ENCODE results near the gene TYK2.
A peak's percentile ranks its signal among the peaks of the same experiment; 100 is the strongest.

The TYK2 gene

DNA sequence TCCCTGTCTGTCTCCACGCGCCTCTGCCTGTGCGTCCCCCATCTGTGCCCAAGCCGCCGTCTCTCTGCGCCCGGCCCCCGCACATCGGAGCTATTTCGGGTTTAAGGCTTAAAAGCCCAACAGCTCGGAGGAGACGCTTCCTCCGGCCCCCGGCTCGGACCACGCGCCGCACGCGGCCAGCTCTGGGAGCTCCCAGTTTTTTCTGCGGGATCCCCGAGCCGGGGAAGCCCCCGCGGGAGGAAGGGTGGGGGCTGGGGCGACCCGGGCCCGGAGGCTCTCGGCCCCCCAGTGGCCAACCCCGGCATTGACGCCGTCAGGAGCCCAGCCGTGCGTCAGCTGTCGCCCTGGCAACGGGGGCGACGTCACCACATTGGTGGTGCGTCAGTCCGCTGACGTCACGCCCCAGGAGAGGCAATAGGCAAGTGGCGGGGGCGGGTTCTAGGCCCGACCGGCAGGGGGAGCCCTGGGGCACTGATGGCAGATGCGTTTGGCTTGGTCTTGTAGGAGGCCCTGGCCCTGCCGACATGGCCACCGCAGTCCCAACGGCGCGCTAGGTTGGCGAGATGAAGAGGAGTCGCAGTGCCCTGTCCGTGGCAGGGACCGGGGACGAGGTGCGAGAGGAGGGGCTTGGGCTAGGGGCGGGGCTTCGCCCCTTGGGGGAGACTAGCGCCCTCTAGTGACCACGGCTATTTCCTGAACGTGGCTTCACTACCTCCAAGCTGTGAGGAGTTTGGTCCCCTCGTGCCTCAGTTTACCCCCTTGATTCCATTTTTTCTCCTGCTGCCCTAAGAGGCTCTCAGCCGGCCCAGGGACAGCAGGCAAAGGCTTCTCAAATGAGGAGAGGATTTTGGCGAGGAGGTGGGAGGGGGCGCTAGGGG is 36.2 kb upstream of the TYK2 start (continued):
- TF ChIP-seq ZNF830 (tag by site-specific recombination; IDR thresholded peaks at IDR 0.05; ENCODE audit: low read depth) (no peak), SCRT1 (tag by site-specific recombination; IDR thresholded peaks at IDR 0.05; ENCODE audit: borderline replicate concordance) (no peak), ZNF561 (tag by site-specific recombination; IDR thresholded peaks at IDR 0.05; ENCODE audit: borderline replicate concordance) (peak; percentile 69; the same call in 1 of the 2 replicates), ZNF548 (tag by site-specific recombination; IDR thresholded peaks at IDR 0.05) (no peak), ZNF138 (tag by site-specific recombination; IDR thresholded peaks at IDR 0.05; ENCODE audit: borderline replicate concordance) (no peak), OSR2 (tag by site-specific recombination; IDR thresholded peaks at IDR 0.05) (peak; percentile 57; the same call in 1 of the 2 replicates), ZNF513 (tag by site-specific recombination; IDR thresholded peaks at IDR 0.05) (peak; percentile 71), REST (tag by site-specific recombination; IDR thresholded peaks at IDR 0.05) (0 out of 2 replicates have a peak, but pooled peaks have one; percentile 56), ZNF837 (tag by site-specific recombination; IDR thresholded peaks at IDR 0.05) (no peak), IKZF3 (tag by site-specific recombination; IDR thresholded peaks at IDR 0.05) (peak; percentile 80), ZNF76 (tag by site-specific recombination; IDR thresholded peaks at IDR 0.05; ENCODE audit: borderline replicate concordance, low read depth) (peak; percentile 87), ZBTB17 (tag by site-specific recombination; IDR thresholded peaks at IDR 0.05) (peak; percentile 96), ZNF423 (tag by site-specific recombination; IDR thresholded peaks at IDR 0.05) (no peak; the same call in 1 of the 2 replicates), ZNF37A (tag by site-specific recombination; IDR thresholded peaks at IDR 0.05) (no peak), ZNF248 (tag by site-specific recombination; IDR thresholded peaks at IDR 0.05) (no peak), ZNF433 (tag by site-specific recombination; IDR thresholded peaks at IDR 0.05; ENCODE audit: low read depth) (no peak), CTCF (tag by site-specific recombination; IDR thresholded peaks at IDR 0.05) (peak; percentile 100), WT1 (tag by site-specific recombination; IDR thresholded peaks at IDR 0.05) (peak; percentile 68; the same call in 1 of the 2 replicates), ZNF350 (tag by site-specific recombination; IDR thresholded peaks at IDR 0.05) (no peak), MYNN (tag by site-specific recombination; IDR thresholded peaks at IDR 0.05; ENCODE audit: borderline replicate concordance) (no peak), ZNF654 (tag by site-specific recombination; IDR thresholded peaks at IDR 0.05; ENCODE audit: low read depth) (peak; percentile 25), ZIC2 (tag by site-specific recombination; IDR thresholded peaks at IDR 0.05) (peak; percentile 29; the same call in 1 of the 2 replicates), ZBTB21 (tag by site-specific recombination; IDR thresholded peaks at IDR 0.05) (peak; percentile 100), ZNF394 (tag by site-specific recombination; IDR thresholded peaks at IDR 0.05; ENCODE audit: borderline replicate concordance) (peak; percentile 88; the same call in 1 of the 2 replicates), ZNF404 (tag by site-specific recombination; IDR thresholded peaks at IDR 0.05) (no peak), OVOL3 (tag by site-specific recombination; IDR thresholded peaks at IDR 0.05) (0 out of 2 replicates have a peak, but pooled peaks have one; percentile 27), ZNF140 (tag by site-specific recombination; IDR thresholded peaks at IDR 0.05) (no peak), BCL11B (tag by site-specific recombination; IDR thresholded peaks at IDR 0.05; ENCODE audit: low read depth) (peak; percentile 55; the same call in 1 of the 2 replicates)
- TF ChIP-seq, protein P1, sequence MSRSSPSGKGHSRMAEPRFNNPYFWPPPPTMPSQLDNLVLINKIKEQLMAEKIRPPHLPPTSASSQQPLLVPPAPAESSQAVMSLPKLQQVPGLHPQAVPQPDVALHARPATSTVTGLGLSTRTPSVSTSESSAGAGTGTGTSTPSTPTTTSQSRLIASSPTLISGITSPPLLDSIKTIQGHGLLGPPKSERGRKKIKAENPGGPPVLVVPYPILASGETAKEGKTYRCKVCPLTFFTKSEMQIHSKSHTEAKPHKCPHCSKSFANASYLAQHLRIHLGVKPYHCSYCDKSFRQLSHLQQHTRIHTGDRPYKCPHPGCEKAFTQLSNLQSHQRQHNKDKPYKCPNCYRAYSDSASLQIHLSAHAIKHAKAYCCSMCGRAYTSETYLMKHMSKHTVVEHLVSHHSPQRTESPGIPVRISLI (tag by site-specific recombination; IDR thresholded peaks at IDR 0.05): peak; percentile 88
- TF ChIP-seq, protein P2, sequence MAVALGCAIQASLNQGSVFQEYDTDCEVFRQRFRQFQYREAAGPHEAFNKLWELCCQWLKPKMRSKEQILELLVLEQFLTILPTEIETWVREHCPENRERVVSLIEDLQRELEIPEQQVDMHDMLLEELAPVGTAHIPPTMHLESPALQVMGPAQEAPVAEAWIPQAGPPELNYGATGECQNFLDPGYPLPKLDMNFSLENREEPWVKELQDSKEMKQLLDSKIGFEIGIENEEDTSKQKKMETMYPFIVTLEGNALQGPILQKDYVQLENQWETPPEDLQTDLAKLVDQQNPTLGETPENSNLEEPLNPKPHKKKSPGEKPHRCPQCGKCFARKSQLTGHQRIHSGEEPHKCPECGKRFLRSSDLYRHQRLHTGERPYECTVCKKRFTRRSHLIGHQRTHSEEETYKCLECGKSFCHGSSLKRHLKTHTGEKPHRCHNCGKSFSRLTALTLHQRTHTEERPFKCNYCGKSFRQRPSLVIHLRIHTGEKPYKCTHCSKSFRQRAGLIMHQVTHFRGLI (tag by site-specific recombination; IDR thresholded peaks at IDR 0.05): peak; percentile 88

All from HEK293 (cell line).